NB4 (cell line): ENCODE data around the gene CUTA.

Experiments used
- DNase-seq: peaks from one replicate; pipeline ENCODE4 v3.0.0; 2010; ENCODE audit warnings: low read depth
- H3K4me3 ChIP-seq: one replicate; pipeline ENCODE4 v1.5.1; 2011; ENCODE audit warnings: mild to moderate bottlenecking, low read depth, low read length, moderate library complexity
- MYC ChIP-seq: IDR thresholded peaks from 2 replicates; pipeline ENCODE4 v1.6.1; 2011; ENCODE audit warnings: low read depth, low read length
- POLR2A ChIP-seq: IDR thresholded peaks from 2 replicates; pipeline ENCODE4 v1.6.1; 2011; ENCODE audit warnings: mild to moderate bottlenecking; ENCODE audit not compliant: insufficient read length; ENCODE audit errors: extremely low read depth
- TF ChIP-seq, protein P1 (sequence below): IDR thresholded peaks from one replicate; pipeline ENCODE4 v1.5.1; 2012; ENCODE audit warnings: low read depth, low read length
- TF ChIP-seq, protein P2 (sequence below): IDR thresholded peaks from 2 replicates; pipeline ENCODE4 v1.6.1; 2011; ENCODE audit warnings: low read depth, low read length

CUTA gene

DNA sequence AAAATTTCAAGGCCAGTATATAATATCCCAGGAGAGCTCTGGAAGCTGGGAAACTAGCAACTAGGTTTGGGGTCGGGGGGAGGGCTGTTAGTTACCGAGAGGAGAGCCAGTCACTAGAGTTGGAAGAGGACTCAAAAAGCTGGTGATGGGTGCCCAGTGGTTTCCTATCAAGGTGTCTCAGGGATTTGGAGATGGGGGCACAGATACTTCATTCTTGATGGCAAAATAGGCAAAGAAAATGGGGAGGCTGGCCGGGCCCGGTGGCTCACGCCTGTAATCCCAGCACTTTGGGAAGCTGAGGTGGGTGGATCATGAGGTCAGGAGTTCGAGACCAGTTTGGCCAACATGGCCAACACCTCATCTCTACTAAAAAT is 6.3 kb downstream of the CUTA start:
- peak overlapping the region; percentile 87 for H3K4me3 ChIP-seq
- no peak for DNase-seq
- TF ChIP-seq POLR2A, result no peak
- TF ChIP-seq, protein P1, sequence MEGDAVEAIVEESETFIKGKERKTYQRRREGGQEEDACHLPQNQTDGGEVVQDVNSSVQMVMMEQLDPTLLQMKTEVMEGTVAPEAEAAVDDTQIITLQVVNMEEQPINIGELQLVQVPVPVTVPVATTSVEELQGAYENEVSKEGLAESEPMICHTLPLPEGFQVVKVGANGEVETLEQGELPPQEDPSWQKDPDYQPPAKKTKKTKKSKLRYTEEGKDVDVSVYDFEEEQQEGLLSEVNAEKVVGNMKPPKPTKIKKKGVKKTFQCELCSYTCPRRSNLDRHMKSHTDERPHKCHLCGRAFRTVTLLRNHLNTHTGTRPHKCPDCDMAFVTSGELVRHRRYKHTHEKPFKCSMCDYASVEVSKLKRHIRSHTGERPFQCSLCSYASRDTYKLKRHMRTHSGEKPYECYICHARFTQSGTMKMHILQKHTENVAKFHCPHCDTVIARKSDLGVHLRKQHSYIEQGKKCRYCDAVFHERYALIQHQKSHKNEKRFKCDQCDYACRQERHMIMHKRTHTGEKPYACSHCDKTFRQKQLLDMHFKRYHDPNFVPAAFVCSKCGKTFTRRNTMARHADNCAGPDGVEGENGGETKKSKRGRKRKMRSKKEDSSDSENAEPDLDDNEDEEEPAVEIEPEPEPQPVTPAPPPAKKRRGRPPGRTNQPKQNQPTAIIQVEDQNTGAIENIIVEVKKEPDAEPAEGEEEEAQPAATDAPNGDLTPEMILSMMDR, result no peak
- TF ChIP-seq MYC, result no peak
- TF ChIP-seq, protein P2, sequence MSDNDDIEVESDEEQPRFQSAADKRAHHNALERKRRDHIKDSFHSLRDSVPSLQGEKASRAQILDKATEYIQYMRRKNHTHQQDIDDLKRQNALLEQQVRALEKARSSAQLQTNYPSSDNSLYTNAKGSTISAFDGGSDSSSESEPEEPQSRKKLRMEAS, result no peak

DNA sequence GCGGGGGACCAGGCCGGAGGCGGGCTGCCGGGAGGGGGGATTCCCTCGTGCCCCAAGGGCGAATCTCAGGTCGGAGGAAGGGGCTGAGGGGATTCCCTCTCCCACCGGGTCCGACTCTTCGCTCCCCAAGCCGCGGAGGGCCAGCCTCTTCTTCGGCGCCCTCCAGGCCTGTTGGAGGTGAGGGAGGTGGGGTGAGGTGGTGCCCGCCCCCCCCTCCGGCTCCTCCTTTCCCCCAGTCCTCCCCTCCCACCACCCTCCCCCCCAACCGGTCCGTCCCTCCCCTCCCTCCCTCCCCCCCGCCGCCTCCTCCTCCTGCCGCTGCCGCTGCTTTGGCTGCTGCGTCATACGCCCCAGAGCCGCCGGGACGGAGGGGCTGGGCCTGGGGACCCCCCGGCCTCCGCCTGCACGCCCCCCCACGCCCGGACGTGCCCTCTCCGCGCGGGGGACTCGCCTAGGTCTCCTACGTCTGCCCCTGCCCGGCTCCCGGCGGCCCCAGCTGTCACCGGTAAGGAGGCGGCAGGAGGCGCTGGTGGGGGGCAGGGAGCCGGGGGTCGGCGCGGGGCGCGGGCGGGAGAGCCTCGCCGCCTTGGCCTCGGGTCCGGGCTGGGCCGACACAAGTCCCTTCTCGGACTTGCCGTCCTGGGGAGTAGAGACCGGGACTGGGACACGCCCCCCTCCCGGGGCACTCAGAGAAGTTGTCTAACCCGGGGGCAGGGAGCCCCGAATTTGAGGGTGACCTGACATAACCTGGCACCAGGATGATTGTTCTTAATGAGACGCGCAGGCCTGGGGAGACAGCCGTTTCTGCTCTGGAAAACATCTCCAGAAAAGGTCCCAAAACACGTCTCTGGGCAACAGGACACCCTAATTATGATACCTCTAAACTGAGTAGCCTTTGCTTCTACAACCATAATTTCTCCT is 6.9 kb downstream of the CUTA start, which contains the start of gene PHF1:
Gene PHF1 (plus strand): TSS at position 304 of the 921 bp plus-strand sequence. CDS start 1,250 bp downstream, outside the sequence.
- peak; percentile 9 for TF ChIP-seq POLR2A
- TF ChIP-seq, protein P2, result no peak
- no peak for DNase-seq

DNA sequence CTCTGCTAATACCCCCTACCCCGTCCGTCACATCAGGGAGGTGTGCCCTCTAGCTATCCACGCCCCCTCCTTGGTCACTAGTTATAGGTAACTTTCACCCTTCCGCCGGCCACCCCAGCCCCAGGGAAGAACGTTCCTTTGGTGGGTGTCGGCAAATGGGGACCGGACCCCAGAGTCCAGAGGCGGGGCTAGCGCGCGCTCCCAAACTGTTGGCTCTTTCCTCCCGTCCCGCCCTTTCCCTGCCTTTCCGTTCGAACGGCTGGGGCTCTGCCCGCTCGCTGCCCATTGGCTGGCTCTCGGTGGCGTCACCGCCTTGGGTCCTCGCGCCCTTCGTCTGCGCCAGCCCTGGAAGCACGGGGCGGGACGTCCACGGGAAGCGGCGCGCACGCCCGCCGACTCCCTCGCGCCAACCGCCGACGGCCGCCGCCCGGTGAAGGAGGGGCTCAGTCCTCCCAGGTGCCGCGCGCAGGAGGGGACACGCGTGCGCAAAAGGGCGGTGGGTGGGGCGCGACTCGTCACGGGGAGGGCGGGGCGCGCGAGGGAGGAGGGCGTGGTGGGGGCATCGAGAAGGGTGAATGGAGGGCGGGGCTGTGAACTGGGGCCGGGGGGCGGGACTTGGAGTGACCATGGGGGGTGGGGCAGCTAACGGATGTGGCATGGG is 7.7 kb downstream of the CUTA start:
- peak overlapping the region; percentile 59 for H3K4me3 ChIP-seq
- TF ChIP-seq MYC, result peak; percentile 6
- TF ChIP-seq, protein P1, result no peak
- peak; percentile 72 for TF ChIP-seq POLR2A
- TF ChIP-seq, protein P2, result peak; percentile 45; the same call in 1 of the 2 replicates
- peak; percentile 99 for DNase-seq

More for the DNA sequence above, 6.9 kb downstream of the CUTA start, which contains the start of gene PHF1:
- H3K4me3 ChIP-seq, result peak within 1 kb of the TSS; percentile 87

DNA sequence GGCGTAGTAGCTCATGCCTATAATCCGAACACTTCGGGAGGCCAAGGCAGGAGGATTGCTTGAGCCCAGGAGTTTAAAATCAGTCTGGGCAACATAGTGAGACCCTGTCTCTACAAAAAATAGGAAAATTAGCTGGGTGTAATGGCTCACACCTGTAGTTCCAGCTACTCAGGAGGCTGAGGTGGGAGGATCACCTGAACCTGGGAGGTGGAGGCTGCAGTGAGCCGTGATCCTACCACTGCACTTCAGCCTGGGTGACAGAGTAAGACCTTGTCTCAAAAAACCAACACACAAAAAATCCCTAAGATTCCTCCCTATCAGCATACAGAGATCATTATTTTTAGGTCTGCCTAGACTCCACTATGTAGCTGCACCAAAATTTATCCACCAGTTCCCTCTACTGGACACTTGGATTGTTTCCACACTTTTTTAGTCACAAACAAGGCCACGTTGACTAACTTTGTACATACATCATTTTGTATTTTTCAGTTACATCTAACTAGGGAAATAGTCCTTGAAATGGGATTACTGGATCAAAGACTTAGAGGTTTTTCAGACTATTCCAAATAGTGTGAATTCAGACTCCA is 10.7 kb downstream of the CUTA start:
- DNase-seq, result peak; percentile 52
- TF ChIP-seq POLR2A (no peak), MYC (no peak)
- TF ChIP-seq, protein P1, result no peak
- TF ChIP-seq, protein P2, result no peak
- no peak overlapping the region for H3K4me3 ChIP-seq

DNA sequence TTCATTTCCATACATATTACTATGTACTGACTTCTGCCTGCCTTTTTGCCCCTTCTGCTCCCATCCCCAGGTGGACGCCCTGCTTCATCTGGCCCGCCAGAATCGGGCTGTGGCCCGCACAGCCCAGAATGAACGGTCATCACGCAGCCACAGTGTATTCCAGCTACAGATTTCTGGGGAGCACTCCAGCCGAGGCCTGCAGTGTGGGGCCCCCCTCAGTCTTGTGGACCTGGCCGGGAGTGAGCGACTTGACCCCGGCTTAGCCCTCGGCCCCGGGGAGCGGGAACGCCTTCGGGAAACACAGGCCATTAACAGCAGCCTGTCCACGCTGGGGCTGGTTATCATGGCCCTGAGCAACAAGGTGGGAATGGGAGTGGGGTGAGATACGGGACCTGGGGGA is 11.8 kb downstream of the CUTA start:
- no peak overlapping the region for H3K4me3 ChIP-seq
- no peak for DNase-seq
- TF ChIP-seq, protein P1, result no peak
- TF ChIP-seq MYC, result no peak

DNA sequence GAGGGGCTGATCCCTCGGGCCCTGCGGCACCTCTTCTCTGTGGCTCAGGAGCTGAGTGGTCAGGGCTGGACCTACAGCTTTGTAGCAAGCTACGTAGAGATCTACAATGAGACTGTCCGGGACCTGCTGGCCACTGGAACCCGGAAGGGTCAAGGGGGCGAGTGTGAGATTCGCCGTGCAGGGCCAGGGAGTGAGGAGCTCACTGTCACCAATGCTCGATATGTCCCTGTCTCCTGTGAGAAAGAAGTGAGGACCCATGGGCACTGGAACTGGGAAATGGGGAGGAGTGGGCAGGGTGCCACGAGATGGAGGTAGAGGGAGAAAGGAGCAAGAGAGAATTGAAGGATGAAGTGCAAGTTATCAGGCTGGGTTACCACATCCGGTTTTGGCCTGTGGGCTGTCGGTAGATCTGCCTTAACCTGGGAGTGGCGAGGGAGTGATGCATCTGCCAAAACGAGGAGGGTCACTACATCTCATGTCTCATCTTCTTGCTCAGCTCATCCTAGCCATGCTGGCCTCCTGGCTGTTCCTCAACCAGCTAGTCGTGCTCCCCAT is 12.4 kb downstream of the CUTA start:
- H3K4me3 ChIP-seq, result no peak overlapping the region
- TF ChIP-seq POLR2A (no peak), MYC (no peak)
- TF ChIP-seq, protein P1, result no peak
- TF ChIP-seq, protein P2, result no peak
- no peak for DNase-seq
